ENCODE results near the gene AQP11.

Gene AQP11

GRCh38 chr11:77589181-77589520, 602 bp upstream of the AQP11 start:
- TF ChIP-seq CTCF (IDR thresholded peaks at IDR 0.05) = no peak

GRCh38 chr11:77590194-77590782, 535 bp downstream of the AQP11 start:
- TF ChIP-seq CTCF (IDR thresholded peaks at IDR 0.05) = no peak

- no peak for TF ChIP-seq CTCF (IDR thresholded peaks at IDR 0.05)
Measured at GRCh38 chr11:77592727-77593126, 3.0 kb downstream of the AQP11 start.

GRCh38 chr11:77593883-77594282, 4.1 kb downstream of the AQP11 start:
- no peak for TF ChIP-seq CTCF (IDR thresholded peaks at IDR 0.05)

- no peak for TF ChIP-seq CTCF (IDR thresholded peaks at IDR 0.05)
Measured at GRCh38 chr11:77596626-77597025, 6.9 kb downstream of the AQP11 start.

- no peak for TF ChIP-seq CTCF (IDR thresholded peaks at IDR 0.05)
Measured at GRCh38 chr11:77598195-77598594, 8.4 kb downstream of the AQP11 start.

GRCh38 chr11:77602381-77603088, 12.8 kb downstream of the AQP11 start:
- no peak for TF ChIP-seq CTCF (IDR thresholded peaks at IDR 0.05)

Data from LNCAP (cell line).